HG03457 (cell line): ENCODE data around the gene MAGI2.

Experiments
- ATAC-seq: cut with Tn5 transposase; IDR thresholded peaks from one replicate; pipeline ENCODE4 v1.9.1; 2021; ENCODE audit warnings: moderate number of reproducible peaks; ENCODE audit not compliant: unreplicated experiment

MAGI2 gene

GRCh38 chr7:78080241-78080640 lies 1373.2 kb downstream of the MAGI2 start:
- ATAC-seq, result no peak

DNA sequence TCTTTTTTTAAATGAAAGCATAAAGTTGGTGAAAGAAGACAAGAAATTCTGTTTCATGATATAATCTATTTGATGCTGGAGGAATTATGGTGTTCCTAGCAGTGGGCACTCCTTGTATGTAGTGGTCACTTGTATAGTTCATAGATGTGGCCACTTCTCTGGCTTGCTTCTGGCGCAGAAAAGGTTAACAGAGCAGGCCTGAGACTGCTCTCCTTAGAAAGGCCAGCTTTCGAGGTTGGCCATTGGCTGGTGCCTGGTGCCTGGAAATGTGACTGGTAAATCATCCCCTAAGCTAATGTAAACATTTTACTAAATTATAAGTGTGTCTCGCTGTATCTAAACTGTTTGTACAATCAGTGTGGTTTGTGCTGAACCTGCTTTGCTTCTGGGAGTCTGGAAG lies 1378.8 kb downstream of the MAGI2 start:
- no peak for ATAC-seq

- no peak for ATAC-seq
Measured at GRCh38 chr7:78073609-78074382, 1379.7 kb downstream of the MAGI2 start.

GRCh38 chr7:78072201-78072590 lies 1381.3 kb downstream of the MAGI2 start:
- ATAC-seq, result no peak

- ATAC-seq, result no peak
Measured at GRCh38 chr7:78071491-78072200, 1381.8 kb downstream of the MAGI2 start.

DNA sequence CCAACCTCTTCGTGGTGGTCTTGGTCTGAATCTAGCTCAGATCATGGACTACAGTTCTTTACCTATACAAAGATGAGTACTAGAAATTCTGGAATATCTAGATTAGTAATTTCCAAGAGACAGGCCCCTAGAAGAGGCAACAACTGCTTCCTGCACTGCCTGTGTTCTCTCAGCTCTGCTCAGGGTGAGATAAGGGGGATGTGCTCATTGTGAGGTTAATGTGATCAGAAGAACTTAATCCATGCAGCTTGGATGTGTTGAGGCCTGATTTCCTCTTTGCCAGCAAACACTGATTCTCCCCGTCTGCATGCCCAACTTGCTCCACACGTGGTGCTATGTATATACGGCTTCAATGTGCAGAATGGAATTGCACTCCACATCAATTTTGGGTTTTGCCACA lies 1386.9 kb downstream of the MAGI2 start:
- ATAC-seq, result no peak

- ATAC-seq, result no peak
Measured at GRCh38 chr7:78063758-78064157, 1389.7 kb downstream of the MAGI2 start.

DNA sequence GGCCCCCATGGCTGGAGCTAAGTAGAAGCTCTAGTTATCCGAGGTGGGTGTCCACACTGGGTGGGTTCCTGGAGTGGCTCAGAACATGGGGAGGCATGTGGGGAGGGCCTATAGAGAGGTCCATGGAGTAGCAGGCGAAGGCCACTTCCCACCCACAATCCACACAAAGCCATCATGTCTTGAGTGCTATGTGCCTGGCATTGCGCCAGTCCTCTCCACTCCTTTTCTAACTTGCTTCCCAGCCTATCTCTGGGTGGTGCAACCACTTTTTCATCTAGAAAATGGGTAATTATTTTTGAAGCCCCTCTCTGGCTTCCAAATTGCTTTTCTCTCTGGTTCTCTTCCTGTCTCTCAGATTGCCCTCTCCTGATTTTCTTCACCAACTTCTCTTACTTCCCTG lies 1391.3 kb downstream of the MAGI2 start:
- no peak for ATAC-seq

DNA sequence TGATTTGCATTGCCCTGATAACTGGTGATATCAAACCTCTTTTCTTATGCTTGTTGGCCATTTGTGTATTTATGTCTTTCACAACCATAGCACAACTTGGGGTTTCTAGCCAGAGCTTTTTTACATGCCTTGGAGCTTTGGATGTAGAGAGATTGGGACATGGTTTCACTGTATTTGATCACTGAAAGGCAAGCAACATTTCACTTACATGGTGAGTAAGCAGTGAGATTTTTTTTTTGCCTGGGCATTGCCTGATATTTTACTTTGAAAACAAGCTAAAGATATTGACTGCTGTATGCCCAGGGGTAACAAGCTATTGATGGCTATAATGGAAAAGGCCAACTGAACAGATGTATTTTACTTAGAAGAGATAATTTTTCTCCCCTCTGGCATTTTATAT lies 1395.9 kb downstream of the MAGI2 start:
- no peak for ATAC-seq

GRCh38 chr7:78055599-78055998 lies 1397.9 kb downstream of the MAGI2 start:
- ATAC-seq, result no peak

GRCh38 chr7:78055001-78055573 lies 1398.4 kb downstream of the MAGI2 start:
- no peak for ATAC-seq

- no peak for ATAC-seq
Measured at GRCh38 chr7:78052112-78052511, 1401.4 kb downstream of the MAGI2 start.

GRCh38 chr7:78047800-78048199 lies 1405.7 kb downstream of the MAGI2 start:
- no peak for ATAC-seq

DNA sequence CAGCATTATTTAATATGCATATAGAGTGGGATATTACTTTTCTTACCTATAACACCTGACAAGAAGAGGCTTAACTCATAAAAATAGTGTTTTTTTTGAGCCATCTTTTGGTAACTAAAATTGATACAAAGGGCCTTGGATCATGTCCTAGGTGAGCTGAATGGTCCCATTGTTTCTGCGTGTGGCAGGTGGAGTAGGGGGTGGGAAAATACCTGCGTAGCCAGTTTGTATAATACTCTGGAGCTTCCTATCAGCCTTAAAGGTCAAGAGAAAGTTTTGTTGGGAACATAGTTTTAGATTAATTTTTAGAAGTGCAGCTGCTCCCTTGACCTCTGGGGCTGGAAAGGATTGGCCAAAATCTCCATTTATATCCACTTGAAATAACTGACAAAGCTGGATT lies 1410.3 kb downstream of the MAGI2 start:
- no peak for ATAC-seq

GRCh38 chr7:78041423-78041822 lies 1412.0 kb downstream of the MAGI2 start:
- no peak for ATAC-seq

DNA sequence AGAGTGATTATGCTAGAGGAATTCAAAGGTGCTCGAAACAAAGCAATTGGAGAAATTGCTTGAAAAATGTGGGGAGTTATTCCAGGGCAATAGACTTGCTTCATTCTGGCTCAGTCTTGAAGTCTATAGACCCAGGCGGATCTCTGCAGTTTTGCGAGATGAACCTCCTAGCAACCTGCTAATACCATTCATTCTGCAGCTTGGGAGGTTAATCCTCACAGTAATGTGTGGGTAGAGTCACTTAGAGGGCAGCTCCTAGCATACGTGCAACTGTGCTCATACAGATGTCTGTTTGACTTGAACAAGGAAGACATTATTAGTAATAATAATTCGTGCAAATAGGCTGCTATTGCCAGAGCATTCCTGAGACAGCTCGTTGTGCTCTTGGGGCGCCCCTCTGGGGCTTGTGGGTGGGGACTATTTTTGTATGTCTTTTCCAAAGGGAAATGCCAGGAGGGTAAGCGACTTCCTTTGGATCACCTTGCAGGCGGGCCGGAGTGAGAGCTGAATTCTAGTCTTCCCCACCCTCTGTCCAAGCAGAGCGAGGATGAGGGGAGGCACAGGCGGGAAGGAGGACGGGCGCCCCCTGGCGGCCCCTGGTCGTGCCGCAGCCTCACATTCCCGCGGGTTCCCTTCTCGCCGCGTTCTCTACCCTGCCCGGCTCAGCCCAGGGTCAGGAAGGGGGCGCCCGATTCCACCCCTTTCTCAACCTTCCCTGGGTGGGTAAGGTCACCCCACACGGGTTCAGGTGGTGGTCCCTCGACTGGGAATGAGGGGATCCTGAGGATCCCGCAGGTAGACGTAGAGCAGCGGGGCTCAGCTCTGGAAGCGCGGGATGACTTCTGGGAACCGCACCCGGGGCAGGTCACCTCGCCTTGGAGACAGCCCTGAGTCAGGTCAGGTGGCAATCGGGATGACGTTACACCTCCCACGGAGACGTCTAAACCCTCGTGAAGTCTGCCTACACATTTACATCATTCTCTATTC lies 1413.4 kb downstream of the MAGI2 start:
- peak; percentile 88 for ATAC-seq

DNA sequence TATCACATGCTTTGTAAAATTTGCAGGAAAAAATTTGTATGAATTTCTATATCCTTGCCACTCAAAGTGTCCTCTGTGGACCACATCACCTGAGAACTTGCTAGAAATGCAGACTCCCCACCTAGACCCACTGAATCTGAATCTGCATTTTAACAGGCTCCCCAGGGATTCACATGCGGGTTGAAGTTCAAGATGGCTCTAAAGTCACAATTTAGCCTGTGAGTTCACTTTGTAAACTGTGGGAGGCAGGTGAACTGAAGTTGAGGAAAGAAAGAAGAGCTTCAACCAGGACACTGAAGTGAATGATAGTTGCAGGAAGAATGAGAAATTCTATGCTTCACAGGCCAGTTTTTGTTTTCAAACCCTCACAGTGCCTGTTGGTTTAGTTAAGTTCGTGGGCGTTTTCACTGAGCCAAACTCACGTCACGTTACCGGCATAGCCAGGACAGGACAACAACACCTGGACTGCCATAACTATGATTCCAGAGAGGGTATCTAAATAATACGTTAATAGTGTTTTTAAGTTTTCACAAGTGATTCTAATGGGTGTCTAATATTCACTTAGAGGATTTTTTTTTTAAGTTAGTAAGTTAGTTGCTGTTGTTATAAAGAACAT lies 1414.9 kb downstream of the MAGI2 start:
- ATAC-seq, result no peak

DNA sequence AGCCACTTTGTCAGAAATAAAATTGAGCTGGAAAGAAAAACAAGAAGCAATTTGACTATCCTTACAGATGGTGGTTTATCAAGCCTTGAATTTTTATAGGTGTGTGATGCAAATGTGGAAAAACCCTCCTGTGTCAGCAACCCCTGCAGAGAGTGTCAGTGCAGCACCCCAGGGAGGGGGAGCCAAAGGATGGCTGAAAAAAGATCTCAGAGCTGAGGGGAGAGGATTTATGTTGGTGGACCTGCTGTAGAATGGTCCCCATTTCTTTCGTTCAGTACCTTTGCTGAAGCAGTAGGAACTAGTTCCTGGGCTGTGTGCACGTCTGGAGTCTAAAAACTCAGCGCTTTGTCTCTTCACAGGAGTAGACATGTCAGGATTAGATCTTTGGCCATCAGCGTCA lies 1415.9 kb downstream of the MAGI2 start:
- no peak for ATAC-seq

- no peak for ATAC-seq
Measured at GRCh38 chr7:78033410-78033809, 1420.1 kb downstream of the MAGI2 start.

DNA sequence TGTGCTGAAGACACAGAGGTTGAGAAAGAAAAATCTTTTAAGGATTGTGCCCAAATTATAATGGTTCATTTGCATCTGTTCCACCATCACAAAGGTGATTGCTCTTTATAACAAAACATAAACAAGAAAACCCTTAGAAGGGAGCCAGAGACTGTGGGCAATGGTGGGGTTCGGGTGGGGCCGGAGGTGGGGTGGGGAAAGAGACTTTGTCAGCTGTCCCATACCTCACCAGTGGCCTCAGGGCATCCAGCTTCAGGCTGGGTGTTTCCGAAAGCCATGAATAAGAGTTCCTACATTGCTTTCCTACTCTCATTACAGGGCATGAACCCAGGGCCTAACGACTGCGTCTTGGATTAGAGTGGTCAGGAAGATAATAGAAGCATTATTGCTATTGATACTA lies 1427.0 kb downstream of the MAGI2 start:
- ATAC-seq, result no peak

DNA sequence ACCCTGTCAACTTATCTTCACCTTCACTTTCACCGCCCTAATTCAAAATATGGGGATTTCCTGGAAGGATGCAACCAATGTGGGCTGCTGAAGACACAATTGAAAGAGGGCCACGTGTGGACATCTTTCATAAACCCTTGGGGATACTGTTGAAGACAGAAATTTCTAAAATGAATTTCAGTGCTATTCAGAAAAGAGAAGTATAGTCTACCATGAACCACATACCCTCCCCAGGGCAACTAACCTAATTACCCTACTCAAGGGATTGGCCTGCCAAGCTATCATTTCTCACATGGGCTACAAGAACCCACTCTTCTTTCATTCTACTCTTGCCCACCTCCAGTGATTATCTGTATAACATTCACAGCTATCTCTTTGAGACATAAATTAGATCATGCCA lies 1428.9 kb downstream of the MAGI2 start:
- ATAC-seq, result no peak
